Measurements from ENCODE around the gene PRKRIP1.
"Not testable (repeated sequence)": the region's sequence is repeated elsewhere in the genome, so short reads cannot be mapped to it uniquely, and the experiment has no call there.

PRKRIP1 gene

GRCh38 chr7:102395873-102396709 is at the start of gene PRKRIP1:
PRKRIP1 (plus strand) TSS chr7:102396363; CDS start chr7:102396412, 49 bp downstream.
- in situ Hi-C loops (cut with HindIII; ENCODE audit: low sequenced_read_pairs): no loop called here
- DNase-seq (ENCODE audit: low read depth, low spot score): peak; percentile 93
- H3K4me3 ChIP-seq (ENCODE audit: low read depth, low read length): peak within 1 kb of the TSS; percentile 98
- TF ChIP-seq, protein P1, sequence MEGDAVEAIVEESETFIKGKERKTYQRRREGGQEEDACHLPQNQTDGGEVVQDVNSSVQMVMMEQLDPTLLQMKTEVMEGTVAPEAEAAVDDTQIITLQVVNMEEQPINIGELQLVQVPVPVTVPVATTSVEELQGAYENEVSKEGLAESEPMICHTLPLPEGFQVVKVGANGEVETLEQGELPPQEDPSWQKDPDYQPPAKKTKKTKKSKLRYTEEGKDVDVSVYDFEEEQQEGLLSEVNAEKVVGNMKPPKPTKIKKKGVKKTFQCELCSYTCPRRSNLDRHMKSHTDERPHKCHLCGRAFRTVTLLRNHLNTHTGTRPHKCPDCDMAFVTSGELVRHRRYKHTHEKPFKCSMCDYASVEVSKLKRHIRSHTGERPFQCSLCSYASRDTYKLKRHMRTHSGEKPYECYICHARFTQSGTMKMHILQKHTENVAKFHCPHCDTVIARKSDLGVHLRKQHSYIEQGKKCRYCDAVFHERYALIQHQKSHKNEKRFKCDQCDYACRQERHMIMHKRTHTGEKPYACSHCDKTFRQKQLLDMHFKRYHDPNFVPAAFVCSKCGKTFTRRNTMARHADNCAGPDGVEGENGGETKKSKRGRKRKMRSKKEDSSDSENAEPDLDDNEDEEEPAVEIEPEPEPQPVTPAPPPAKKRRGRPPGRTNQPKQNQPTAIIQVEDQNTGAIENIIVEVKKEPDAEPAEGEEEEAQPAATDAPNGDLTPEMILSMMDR (IDR thresholded peaks at IDR 0.05; ENCODE audit: low read depth, low read length): no peak

DNA sequence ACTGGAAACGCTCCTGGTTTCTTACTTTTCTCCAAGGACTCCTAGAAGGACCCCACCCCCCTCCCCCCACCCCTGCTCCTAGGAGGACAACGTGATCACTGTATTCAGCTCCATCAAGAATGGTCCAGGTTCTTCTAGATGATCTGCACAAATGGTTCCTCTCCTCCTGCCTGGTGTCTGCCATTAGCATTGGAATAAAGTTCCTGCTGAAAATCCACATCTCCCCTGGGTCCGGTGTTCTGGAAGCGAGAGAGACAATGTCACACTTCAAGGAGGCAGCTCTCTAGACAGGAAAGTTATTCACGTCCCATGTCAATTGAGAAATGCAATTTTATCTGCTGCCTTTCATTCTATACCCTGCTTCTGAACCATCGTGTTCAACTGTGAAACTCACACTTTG is 49.2 kb upstream of the PRKRIP1 start:
- in situ Hi-C loops (cut with HindIII; ENCODE audit: low sequenced_read_pairs); H3K4me3 ChIP-seq (ENCODE audit: low read depth, low read length); DNase-seq (ENCODE audit: low read depth, low spot score): not testable (repeated sequence)

GRCh38 chr7:102356344-102356743 is 39.8 kb upstream of the PRKRIP1 start, which contains the start of gene SPDYE6:
SPDYE6 (minus strand) TSS chr7:102356444; CDS start chr7:102356023, 421 bp downstream.
- in situ Hi-C loops (cut with HindIII; ENCODE audit: low sequenced_read_pairs); DNase-seq (ENCODE audit: low read depth, low spot score); H3K4me3 ChIP-seq (ENCODE audit: low read depth, low read length): not testable (repeated sequence)

DNA sequence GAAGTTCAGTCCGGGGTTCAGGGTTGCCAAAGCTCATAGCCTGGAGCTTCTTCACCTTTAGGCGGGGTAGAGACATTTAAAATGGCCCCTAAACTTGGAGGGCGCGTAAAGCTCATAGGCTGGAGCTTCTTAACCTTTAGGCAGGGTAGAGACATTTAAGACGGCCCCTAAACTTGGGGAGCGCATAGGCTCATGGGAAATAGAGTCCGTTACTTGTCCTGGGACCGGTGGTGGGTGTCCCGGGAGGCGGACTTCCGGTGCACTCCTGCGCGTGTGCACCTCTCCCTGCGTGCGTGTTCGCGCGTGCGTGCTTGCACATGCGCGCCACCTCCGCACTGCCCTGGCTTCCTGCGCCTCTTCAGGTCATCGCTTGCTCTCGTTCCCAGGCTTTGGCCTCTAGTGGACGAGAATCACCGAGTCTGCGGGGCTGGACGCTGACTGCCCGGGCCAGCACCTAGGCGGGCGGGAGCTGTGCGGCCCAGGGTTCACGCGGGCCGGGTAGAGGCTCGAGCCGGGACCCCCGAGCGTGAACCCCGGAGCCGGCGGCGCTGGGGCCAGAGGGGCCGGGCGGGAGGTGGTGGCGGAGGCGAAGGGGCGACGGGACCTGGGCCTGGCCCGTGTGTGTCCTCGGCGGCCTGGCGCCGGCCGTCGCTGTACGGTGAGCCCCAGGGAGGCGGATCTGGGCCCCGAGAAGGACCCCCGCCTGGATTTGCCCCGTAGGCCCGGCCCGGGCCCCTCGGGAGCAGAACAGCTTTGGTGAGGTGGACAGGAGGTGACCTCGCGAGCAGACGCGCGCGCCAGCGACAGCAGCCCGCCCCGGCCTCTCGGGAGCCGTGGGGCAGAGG is 32.4 kb upstream of the PRKRIP1 start:
- TF ChIP-seq, protein P1 (IDR thresholded peaks at IDR 0.05; ENCODE audit: low read depth, low read length): peak; percentile 6
- peak; percentile 98 for DNase-seq (ENCODE audit: low read depth, low spot score)
- peak overlapping the region; percentile 58 for H3K4me3 ChIP-seq (ENCODE audit: low read depth, low read length)
- in situ Hi-C loops (cut with HindIII; ENCODE audit: low sequenced_read_pairs): not testable (repeated sequence)

GRCh38 chr7:102364394-102364886 is 31.7 kb upstream of the PRKRIP1 start:
- peak overlapping the region; percentile 58 for H3K4me3 ChIP-seq (ENCODE audit: low read depth, low read length)
- in situ Hi-C loops (cut with HindIII; ENCODE audit: low sequenced_read_pairs); DNase-seq (ENCODE audit: low read depth, low spot score): not testable (repeated sequence)

- H3K4me3 ChIP-seq (ENCODE audit: low read depth, low read length); in situ Hi-C loops (cut with HindIII; ENCODE audit: low sequenced_read_pairs): not testable (repeated sequence)
Observed at GRCh38 chr7:102365390-102365789, 30.8 kb upstream of the PRKRIP1 start.

DNA sequence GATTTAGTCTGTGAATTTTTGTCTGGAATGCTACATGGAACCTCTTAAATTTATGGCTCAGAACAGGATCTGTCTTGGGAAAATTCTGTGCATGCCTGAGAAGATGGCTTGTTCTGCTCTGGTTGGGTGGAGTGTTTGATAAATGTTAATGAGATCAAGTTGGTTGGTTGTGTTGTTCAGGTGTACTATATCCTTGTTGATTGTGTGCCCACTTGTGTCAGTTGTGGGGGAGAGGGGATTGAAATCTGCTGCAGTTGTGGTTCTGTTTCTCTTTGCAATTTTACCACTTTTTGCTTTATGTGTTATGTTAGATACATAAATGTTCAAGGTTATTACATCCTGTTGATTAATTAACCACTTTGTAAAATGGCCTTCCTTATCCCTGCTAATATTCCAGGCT is 26.1 kb upstream of the PRKRIP1 start:
- DNase-seq (ENCODE audit: low read depth, low spot score); in situ Hi-C loops (cut with HindIII; ENCODE audit: low sequenced_read_pairs); H3K4me3 ChIP-seq (ENCODE audit: low read depth, low read length): not testable (repeated sequence)

More at GRCh38 chr7:102365390-102365789, 30.8 kb upstream of the PRKRIP1 start:
- not testable (repeated sequence) for DNase-seq (ENCODE audit: low read depth, low spot score)

GRCh38 chr7:102372796-102373195 is 23.4 kb upstream of the PRKRIP1 start:
- in situ Hi-C loops (cut with HindIII; ENCODE audit: low sequenced_read_pairs); DNase-seq (ENCODE audit: low read depth, low spot score); H3K4me3 ChIP-seq (ENCODE audit: low read depth, low read length): not testable (repeated sequence)

- no peak overlapping the region for H3K4me3 ChIP-seq (ENCODE audit: low read depth, low read length)
- TF ChIP-seq, protein P1 (IDR thresholded peaks at IDR 0.05; ENCODE audit: low read depth, low read length): no peak
- in situ Hi-C loops (cut with HindIII; ENCODE audit: low sequenced_read_pairs): no loop called here
- DNase-seq (ENCODE audit: low read depth, low spot score): no peak
Observed at GRCh38 chr7:102376964-102377466, 19.1 kb upstream of the PRKRIP1 start.

GRCh38 chr7:102380837-102381236 is 15.3 kb upstream of the PRKRIP1 start:
- H3K4me3 ChIP-seq (ENCODE audit: low read depth, low read length); in situ Hi-C loops (cut with HindIII; ENCODE audit: low sequenced_read_pairs); DNase-seq (ENCODE audit: low read depth, low spot score): not testable (repeated sequence)

DNA sequence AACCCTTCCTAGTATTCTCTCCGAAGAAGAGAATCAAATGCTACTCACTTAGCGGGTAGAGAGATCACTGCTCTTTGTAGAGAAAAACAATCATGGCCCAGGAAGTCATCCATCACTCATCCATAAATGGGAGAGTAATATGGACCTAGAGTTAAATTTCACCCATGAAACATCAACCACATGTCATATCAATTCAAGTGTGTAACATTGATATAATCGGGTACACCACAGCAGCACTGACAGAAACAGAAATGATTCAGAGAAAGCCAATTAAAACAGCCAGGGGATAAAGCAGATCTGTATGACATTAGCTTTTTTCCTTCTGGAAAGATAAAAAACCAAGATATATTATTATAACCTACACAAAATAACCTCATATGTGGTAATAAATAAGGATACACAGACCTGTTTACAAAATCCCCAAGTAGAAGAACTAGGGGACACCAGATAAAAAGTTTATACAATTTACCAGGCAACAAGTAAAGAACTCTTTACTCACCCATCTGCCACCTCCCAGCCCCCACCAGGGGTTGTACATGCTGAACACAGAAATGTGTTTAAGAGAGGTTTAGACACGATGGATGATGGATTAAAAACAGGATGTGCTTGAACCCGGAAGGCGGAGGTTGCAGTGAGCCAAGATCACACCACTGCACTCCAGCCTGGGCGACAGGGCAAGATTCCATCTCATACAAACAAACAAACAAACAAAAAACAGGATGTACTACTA is 14.3 kb upstream of the PRKRIP1 start:
- DNase-seq (ENCODE audit: low read depth, low spot score); in situ Hi-C loops (cut with HindIII; ENCODE audit: low sequenced_read_pairs); H3K4me3 ChIP-seq (ENCODE audit: low read depth, low read length): not testable (repeated sequence)

All from astrocyte of the spinal cord (primary cell).